ENCODE results near the gene APOBR. TPM values are rescaled to one million over a fixed set of nuclear protein-coding genes. Genes with fewer than 3 reads are reported as not detected.
A peak's percentile ranks its signal among the peaks of the same experiment; 100 is the strongest.

APOBR gene
- total RNA-seq, 1 donor from 2014 or later = 2.5 TPM

GRCh38 chr16:28531777-28532744 is 37.6 kb downstream of the APOBR start:
- Histone ChIP-seq H3K36me3 (peaks cover 0 to 4% of the 10 kb centered on the region in 2 donors), H3K27me3 (no peaks in the 10 kb centered on the region), H3K9me3 (no peaks in the 10 kb centered on the region), H3K4me1 (peaks cover 12% of the 10 kb centered on the region), H3K4me3 (no peak overlapping the region), H3K27ac (peak overlapping the region; percentile 37)
- no peak for DNase-seq (ENCODE audit: extremely low spot score in 2 of 2)
- intact Hi-C loops (cut with DNase I) = no loop called here
- peak; percentile 56 to 58 for TF ChIP-seq POLR2AphosphoS5 (IDR thresholded peaks at IDR 0.05; ENCODE audit: insufficient read depth in 1 of 2, low read depth in 1 of 2)
- TF ChIP-seq POLR2A (IDR thresholded peaks at IDR 0.05) = no peak
- TF ChIP-seq CTCF (IDR thresholded peaks at IDR 0.05) = no peak

GRCh38 chr16:28532940-28533647 is 38.7 kb downstream of the APOBR start:
- peak overlapping the region; percentile 37 for H3K27ac ChIP-seq
- TF ChIP-seq CTCF (IDR thresholded peaks at IDR 0.05) (no peak), POLR2AphosphoS5 (IDR thresholded peaks at IDR 0.05; ENCODE audit: insufficient read depth in 1 of 2, low read depth in 1 of 2) (no peak), POLR2A (IDR thresholded peaks at IDR 0.05) (no peak)
- DNase-seq (ENCODE audit: extremely low spot score in 2 of 2) = no peak
- intact Hi-C loops (cut with DNase I) = no loop called here
- H3K4me1 ChIP-seq = peaks cover 22% of the 10 kb centered on the region
- peaks cover 0 to 4% of the 10 kb centered on the region in 2 donors for H3K36me3 ChIP-seq
- H3K9me3 ChIP-seq = no peaks in the 10 kb centered on the region
- no peaks in the 10 kb centered on the region for H3K27me3 ChIP-seq
- no peak overlapping the region for H3K4me3 ChIP-seq

- H3K9me3 ChIP-seq = no peaks in the 10 kb centered on the region
- peak overlapping the region; percentile 40 for H3K27ac ChIP-seq
- no peak overlapping the region for H3K4me3 ChIP-seq
- peaks cover 32% of the 10 kb centered on the region for H3K4me1 ChIP-seq
- TF ChIP-seq POLR2A (IDR thresholded peaks at IDR 0.05) (peak in 1 of 2 donors; percentile 10), POLR2AphosphoS5 (IDR thresholded peaks at IDR 0.05; ENCODE audit: insufficient read depth in 1 of 2, low read depth in 1 of 2) (no peak)
- no peaks in the 10 kb centered on the region for H3K27me3 ChIP-seq
- intact Hi-C loops (cut with DNase I) = loop anchor here (5.0 kb wide), 1 partner anchor 42 kb away; the partner anchor contains the start of genes APOBR and CLN3
- DNase-seq (ENCODE audit: extremely low spot score in 2 of 2) = no peak
- H3K36me3 ChIP-seq = peaks cover 0 to 4% of the 10 kb centered on the region in 2 donors
These were observed 40.3 kb downstream of the APOBR start for GRCh38 chr16:28534542-28535373.

GRCh38 chr16:28537076-28537475 is 42.6 kb downstream of the APOBR start:
- intact Hi-C loops (cut with DNase I) = loop anchor here (5.0 kb wide), 1 partner anchor 45 kb away; the partner anchor contains the start of genes APOBR and CLN3
- no peak for TF ChIP-seq CTCF (IDR thresholded peaks at IDR 0.05)
- peak in 1 of 2 donors; percentile 41 for TF ChIP-seq POLR2AphosphoS5 (IDR thresholded peaks at IDR 0.05; ENCODE audit: insufficient read depth in 1 of 2, low read depth in 1 of 2)
- TF ChIP-seq POLR2A (IDR thresholded peaks at IDR 0.05) = no peak
- H3K4me1 ChIP-seq = peaks cover 33% of the 10 kb centered on the region
- no peaks in the 10 kb centered on the region for H3K9me3 ChIP-seq
- peaks cover 0 to 4% of the 10 kb centered on the region in 2 donors for H3K36me3 ChIP-seq
- peak overlapping the region; percentile 92 for H3K27ac ChIP-seq
- H3K4me3 ChIP-seq = peak overlapping the region; percentile 57 to 59
- DNase-seq (ENCODE audit: extremely low spot score in 2 of 2) = no peak
- H3K27me3 ChIP-seq = no peaks in the 10 kb centered on the region

Data from vagina (tissue), 2 donors.